Measurements from ENCODE around the gene ATP5MG. TPM values are rescaled to one million over a fixed set of nuclear protein-coding genes. Genes with fewer than 3 reads are reported as not detected.

Gene ATP5MG
- total and polyA plus RNA-seq, 2 experiments from 2014 or later = 32.3 to 426 TPM

DNA sequence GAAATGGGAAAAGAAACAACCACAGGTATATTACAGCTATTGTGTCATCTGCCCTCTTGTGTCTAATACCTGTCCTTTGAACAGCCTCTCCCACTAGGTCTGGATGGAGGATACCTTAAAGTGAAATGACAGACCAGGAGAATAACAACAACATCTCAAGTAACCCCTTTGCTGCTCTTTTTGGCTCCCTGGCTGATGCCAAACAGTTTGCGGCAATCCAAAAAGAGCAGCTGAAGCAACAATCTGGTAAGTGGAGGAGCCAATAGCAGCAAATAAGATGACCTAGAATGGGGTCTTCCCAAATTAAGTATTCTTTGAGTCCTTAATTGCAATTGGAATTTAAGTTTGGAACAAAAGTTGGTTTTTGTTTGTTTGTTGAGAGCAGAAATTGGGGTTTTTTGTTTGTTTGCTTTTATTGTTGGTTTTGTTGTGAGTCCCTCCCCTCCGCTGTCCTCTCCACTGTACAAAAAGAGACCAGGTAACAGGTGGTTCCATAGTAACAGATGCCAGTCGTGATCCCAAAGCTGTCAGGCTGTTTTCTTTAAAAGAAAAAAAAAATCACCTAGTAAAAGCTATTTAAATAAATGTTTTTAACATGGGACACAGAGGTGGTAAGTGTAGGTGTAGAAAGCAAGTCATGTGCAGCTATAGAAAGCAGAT lies 36.3 kb upstream of the ATP5MG start:
- Histone ChIP-seq H4K20me1 (ENCODE audit: insufficient read depth) (no peaks in the 10 kb centered on the region), H3F3A (ENCODE audit: insufficient read depth) (0 out of 2 replicates have a peak, but pooled peaks cover 1% of the 10 kb centered on the region), H3K27ac (no peak overlapping the region), H3K36me3 (ENCODE audit: low read depth) (peaks cover 33% of the 10 kb centered on the region), H3K4me2 (ENCODE audit: unreplicated experiment) (no peak overlapping the region), H3K27me3 (replicated peaks; ENCODE audit: insufficient read depth) (no peaks in the 10 kb centered on the region), H3K4me1 (ENCODE audit: insufficient read depth) (peaks cover 7% of the 10 kb centered on the region), H2AFZ (no peak overlapping the region), H3K9me3 (ENCODE audit: low read depth) (no peaks in the 10 kb centered on the region), H3K4me3 (no peak overlapping the region), H3K9ac (no peak overlapping the region), H3K79me2 (ENCODE audit: insufficient read depth) (peaks cover 56% of the 10 kb centered on the region), H3K9me2 (ENCODE audit: insufficient read depth) (no peaks in the 10 kb centered on the region)
- 96 to 98% methylated on average over 3 of the region's 3 CpGs for WGBS, 2 experiments (ENCODE audit: low coverage in 1 of 2, low lambda C conversion rate in 2 of 2, missing lambda C conversion rate in 2 of 2)
- TF ChIP-seq EZH2phosphoT487 (IDR thresholded peaks at IDR 0.05; ENCODE audit: insufficient read depth, low read depth) = no peak
- no peak for TF ChIP-seq EZH2 (IDR thresholded peaks at IDR 0.05; ENCODE audit: insufficient read depth, poor library complexity, severe bottlenecking)
- in situ Hi-C loops (cut with MboI) = no loop called here
- DNase-seq = no peak

DNA sequence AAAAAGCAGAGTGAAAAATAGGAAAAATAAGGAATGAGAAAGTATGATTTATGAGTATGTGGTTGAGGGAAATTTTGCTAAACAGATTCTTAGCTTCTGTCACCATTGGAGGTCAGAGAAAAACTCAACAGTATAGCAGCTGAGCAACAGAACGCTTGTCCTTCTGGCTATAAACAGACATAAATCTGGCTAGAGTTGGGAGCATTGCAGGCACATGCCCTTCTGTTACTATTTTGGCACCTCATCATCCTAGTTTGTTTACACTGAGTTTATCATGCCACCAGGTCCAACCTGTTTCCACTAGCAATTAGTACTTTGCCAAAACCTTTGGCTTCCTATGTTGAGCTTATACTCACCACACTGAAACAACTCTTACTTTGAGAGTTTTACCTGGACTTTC lies 35.1 kb upstream of the ATP5MG start:
- H3K27me3 ChIP-seq (replicated peaks; ENCODE audit: insufficient read depth) = no peaks in the 10 kb centered on the region
- no peak overlapping the region for H3K27ac ChIP-seq
- no peak overlapping the region for H2AFZ ChIP-seq
- no peaks in the 10 kb centered on the region for H3F3A ChIP-seq (ENCODE audit: insufficient read depth)
- no peaks in the 10 kb centered on the region for H3K9me3 ChIP-seq (ENCODE audit: low read depth)
- peaks cover 45% of the 10 kb centered on the region for H3K36me3 ChIP-seq (ENCODE audit: low read depth)
- TF ChIP-seq EZH2 (IDR thresholded peaks at IDR 0.05; ENCODE audit: insufficient read depth, poor library complexity, severe bottlenecking) = no peak
- no peak for TF ChIP-seq EZH2phosphoT487 (IDR thresholded peaks at IDR 0.05; ENCODE audit: insufficient read depth, low read depth)
- H3K9me2 ChIP-seq (ENCODE audit: insufficient read depth) = no peaks in the 10 kb centered on the region
- H3K4me1 ChIP-seq (ENCODE audit: insufficient read depth) = no peaks in the 10 kb centered on the region
- H4K20me1 ChIP-seq (ENCODE audit: insufficient read depth) = no peaks in the 10 kb centered on the region
- in situ Hi-C loops (cut with MboI) = no loop called here
- no peak overlapping the region for H3K4me2 ChIP-seq (ENCODE audit: unreplicated experiment)
- H3K4me3 ChIP-seq = no peak overlapping the region
- DNase-seq = no peak
- peaks cover 44% of the 10 kb centered on the region for H3K79me2 ChIP-seq (ENCODE audit: insufficient read depth)
- no peak overlapping the region for H3K9ac ChIP-seq
- WGBS, 2 experiments (ENCODE audit: low coverage in 1 of 2, low lambda C conversion rate in 2 of 2, missing lambda C conversion rate in 2 of 2) = 44 to 82% methylated on average over 1 of the region's 1 CpG

GRCh38 chr11:118370774-118371173 lies 30.6 kb upstream of the ATP5MG start:
- 95 to 96% methylated on average over 4 of the region's 4 CpGs for WGBS, 2 experiments (ENCODE audit: low coverage in 1 of 2, low lambda C conversion rate in 2 of 2, missing lambda C conversion rate in 2 of 2)
- H3K4me3 ChIP-seq = no peak overlapping the region
- H3K27me3 ChIP-seq (replicated peaks; ENCODE audit: insufficient read depth) = no peaks in the 10 kb centered on the region
- no peaks in the 10 kb centered on the region for H3K4me1 ChIP-seq (ENCODE audit: insufficient read depth)
- no peak overlapping the region for H3K27ac ChIP-seq
- no peaks in the 10 kb centered on the region for H3K9me2 ChIP-seq (ENCODE audit: insufficient read depth)
- TF ChIP-seq EZH2phosphoT487 (IDR thresholded peaks at IDR 0.05; ENCODE audit: insufficient read depth, low read depth) (no peak), EZH2 (IDR thresholded peaks at IDR 0.05; ENCODE audit: insufficient read depth, poor library complexity, severe bottlenecking) (no peak)
- H3K9ac ChIP-seq = no peak overlapping the region
- no peaks in the 10 kb centered on the region for H3K79me2 ChIP-seq (ENCODE audit: insufficient read depth)
- no peak overlapping the region for H2AFZ ChIP-seq
- no peak for DNase-seq
- no peak overlapping the region for H3K4me2 ChIP-seq (ENCODE audit: unreplicated experiment)
- in situ Hi-C loops (cut with MboI) = no loop called here
- no peaks in the 10 kb centered on the region for H3K9me3 ChIP-seq (ENCODE audit: low read depth)
- H3K36me3 ChIP-seq (ENCODE audit: low read depth) = peaks cover 64% of the 10 kb centered on the region
- no peaks in the 10 kb centered on the region; the same call in 1 of the 2 replicates for H4K20me1 ChIP-seq (ENCODE audit: insufficient read depth)
- no peaks in the 10 kb centered on the region for H3F3A ChIP-seq (ENCODE audit: insufficient read depth)

GRCh38 chr11:118373263-118373662 lies 28.1 kb upstream of the ATP5MG start:
- Histone ChIP-seq H3K9me3 (ENCODE audit: low read depth) (no peaks in the 10 kb centered on the region), H3F3A (ENCODE audit: insufficient read depth) (no peaks in the 10 kb centered on the region), H3K79me2 (ENCODE audit: insufficient read depth) (no peaks in the 10 kb centered on the region), H3K9ac (no peak overlapping the region), H4K20me1 (ENCODE audit: insufficient read depth) (no peaks in the 10 kb centered on the region; the same call in 1 of the 2 replicates), H3K4me2 (ENCODE audit: unreplicated experiment) (no peak overlapping the region), H3K4me1 (ENCODE audit: insufficient read depth) (no peaks in the 10 kb centered on the region), H3K9me2 (ENCODE audit: insufficient read depth) (no peaks in the 10 kb centered on the region), H2AFZ (no peak overlapping the region), H3K27ac (no peak overlapping the region), H3K27me3 (replicated peaks; ENCODE audit: insufficient read depth) (no peaks in the 10 kb centered on the region), H3K4me3 (no peak overlapping the region), H3K36me3 (ENCODE audit: low read depth) (peaks cover 75% of the 10 kb centered on the region)
- WGBS, 2 experiments (ENCODE audit: low coverage in 1 of 2, low lambda C conversion rate in 2 of 2, missing lambda C conversion rate in 2 of 2) = 91 to 100% methylated on average over 2 of the region's 2 CpGs
- in situ Hi-C loops (cut with MboI) = no loop called here
- no peak for DNase-seq
- TF ChIP-seq EZH2phosphoT487 (IDR thresholded peaks at IDR 0.05; ENCODE audit: insufficient read depth, low read depth) (no peak), EZH2 (IDR thresholded peaks at IDR 0.05; ENCODE audit: insufficient read depth, poor library complexity, severe bottlenecking) (no peak)

Measured in GM23248 (cell line).